Stimulated activated CD4-positive, alpha-beta T cell treated with anti-CD3 and anti-CD28 coated beads, TNF-alpha, amount 100 ng/mL, for 48 hours (primary cell): ENCODE measurements around the gene IL9R.
"Not testable (repeated sequence)": the region's sequence is repeated elsewhere in the genome, so short reads cannot be mapped to it uniquely, and the experiment has no call there.

Experiments used
- DNase-seq, 3 donors: peaks; one replicate each; pipeline ENCODE4 v3.0.0-alpha.2; 2020; ENCODE audit warnings: low read depth in 3 of 3

Gene IL9R

DNA sequence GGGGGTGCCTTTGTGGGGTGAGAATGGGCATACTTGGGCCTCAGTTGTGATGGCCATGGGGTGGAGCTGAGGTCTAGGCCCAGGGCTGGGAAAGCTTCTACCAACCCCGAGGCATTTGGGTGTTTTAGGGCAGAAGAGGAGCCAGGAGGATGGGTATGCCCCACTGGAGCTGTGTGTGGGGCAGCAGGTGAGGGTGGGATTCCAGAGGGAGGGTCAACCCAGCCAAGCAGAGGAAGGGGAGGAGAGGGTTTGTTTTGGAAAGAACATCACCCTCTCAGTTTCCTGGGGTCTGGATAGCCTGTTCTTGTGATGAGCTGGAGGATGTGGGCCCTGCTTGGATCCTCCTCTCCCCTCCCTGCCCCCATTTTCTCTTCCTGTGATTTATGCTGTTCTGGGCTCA lies 620 bp downstream of the IL9R start:
- no peak for DNase-seq

DNA sequence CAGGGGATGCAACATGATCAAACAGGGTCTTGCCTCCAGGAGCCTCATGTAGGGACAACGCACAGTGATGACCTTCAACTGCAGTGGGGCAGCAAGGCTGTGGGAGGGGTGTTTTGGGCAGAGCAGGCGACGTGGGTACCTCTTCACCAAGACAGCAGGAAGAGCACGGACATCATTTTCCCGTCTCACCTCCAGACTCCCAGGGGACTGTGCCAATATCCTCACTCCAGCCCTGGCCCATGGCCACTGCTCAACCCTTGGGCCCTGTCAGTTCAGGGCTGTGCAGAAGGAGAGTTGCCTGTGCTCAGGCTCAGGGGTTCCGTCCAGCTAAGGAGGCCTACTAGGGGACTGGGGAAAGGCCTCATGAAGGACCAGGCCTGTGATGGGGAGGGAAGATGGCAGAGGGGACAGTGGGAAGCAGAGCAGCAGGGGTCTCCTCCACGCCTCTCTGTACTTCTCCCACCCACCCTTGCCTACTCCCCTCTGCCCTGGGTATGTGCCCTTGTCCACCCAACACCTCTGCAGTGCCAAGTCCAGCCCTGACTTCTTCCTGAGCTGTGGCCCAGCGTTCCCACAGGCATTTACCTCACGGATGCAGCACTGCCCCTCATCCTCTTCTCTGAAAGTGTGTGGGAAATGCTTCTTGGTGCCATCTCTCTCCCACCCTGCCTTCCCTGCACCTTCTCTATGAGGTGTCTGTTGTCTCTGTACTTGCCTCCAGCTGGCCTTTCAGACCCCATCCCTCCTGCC lies 1.4 kb downstream of the IL9R start:
- no peak for DNase-seq

DNA sequence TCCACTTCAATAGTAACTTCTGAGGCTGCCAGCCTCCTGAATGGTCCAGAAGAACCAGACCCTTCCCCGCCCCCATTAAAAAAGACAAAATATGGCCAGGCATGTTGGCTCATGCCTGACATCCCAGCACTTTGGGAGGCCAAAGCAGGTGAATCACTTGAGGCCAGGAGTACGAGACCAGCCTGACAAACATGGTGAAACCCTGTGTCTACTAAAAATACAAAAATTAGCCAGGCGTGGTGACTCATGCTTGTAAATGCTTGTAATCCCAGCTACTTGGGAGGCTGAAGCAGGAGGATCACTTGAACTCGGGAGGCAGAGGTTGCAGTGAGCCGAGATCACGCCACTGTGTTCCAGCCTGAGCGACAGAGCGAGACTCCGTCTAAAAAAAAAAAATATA lies 2.3 kb downstream of the IL9R start:
- DNase-seq, result not testable (repeated sequence)

DNA sequence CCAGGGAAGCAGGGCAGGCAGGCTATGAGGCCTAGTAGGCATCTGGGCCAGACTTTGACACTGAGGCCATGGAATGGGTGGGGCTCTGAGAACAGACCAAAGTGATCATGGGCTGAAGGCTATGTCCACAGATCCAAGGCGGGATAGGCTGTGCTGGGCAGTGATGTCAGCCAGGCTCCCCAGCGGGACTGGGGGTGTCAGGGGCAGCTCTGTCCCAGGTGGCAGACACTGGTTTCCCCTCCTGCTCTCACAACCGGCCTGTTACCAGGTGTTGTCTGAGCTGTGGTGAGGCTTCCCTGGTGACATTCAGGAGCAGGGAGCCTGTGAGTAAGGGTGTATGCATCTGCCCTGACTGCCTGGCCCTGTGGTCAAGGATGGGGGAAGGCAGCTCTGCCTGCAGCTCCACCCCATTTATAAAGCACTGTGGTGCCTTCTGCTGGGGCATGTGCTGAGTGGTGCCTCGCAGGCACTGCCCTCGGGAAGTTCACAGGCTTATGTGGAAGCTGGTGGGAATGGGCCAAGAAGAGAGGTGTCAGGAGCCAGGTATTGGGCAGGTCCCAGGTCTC lies 2.9 kb downstream of the IL9R start:
- DNase-seq, result no peak

DNA sequence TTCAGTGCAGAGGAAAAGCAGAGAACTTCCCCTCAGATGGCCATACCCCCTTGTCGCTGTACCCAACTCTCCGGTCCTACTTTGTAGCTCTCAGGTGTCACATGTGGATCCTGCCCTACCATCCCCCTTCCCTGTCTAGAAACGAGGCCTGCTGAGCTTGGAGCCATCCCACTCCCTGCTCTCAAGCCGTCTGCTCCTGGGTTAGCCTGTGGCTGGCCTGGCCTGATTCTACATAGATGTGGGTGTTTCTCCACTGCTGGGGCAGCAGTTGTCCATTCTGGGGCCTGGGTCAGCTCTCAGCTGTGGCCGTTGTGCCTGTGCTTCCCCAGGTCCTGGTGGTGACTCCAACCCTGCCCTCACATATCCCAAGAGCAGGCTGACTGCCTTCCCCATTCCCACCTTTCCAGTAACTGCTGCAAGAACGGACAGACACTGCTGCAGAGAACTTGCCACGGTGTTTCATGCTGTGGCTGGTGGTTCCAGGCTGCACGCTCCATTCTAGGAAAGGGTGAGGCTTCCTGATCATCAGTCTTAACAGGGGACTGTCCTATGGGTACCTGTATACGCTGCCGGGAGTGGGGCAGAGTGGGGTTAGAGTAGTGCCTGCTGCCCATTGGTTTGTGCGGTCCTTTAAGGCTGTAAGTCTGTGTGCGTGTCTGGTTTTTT lies 3.6 kb downstream of the IL9R start:
- no peak for DNase-seq

DNA sequence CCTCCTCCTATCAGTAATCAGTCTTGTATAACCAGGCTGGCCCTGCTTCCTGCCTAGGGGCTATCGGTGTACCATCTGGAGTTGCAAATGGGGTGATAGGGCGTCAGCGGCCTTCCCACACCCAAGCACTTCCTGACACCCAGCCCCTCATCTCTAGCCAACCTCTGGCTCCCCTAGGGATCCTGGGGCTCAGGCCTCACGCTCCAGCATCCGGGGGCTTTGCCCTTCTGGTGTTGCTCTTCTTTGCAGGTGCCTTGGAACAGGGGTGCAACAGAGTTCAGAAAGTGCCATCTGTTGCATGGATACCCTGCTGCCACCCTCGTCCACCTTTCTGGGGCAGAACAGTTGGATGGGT lies 4.1 kb downstream of the IL9R start:
- no peak for DNase-seq

DNA sequence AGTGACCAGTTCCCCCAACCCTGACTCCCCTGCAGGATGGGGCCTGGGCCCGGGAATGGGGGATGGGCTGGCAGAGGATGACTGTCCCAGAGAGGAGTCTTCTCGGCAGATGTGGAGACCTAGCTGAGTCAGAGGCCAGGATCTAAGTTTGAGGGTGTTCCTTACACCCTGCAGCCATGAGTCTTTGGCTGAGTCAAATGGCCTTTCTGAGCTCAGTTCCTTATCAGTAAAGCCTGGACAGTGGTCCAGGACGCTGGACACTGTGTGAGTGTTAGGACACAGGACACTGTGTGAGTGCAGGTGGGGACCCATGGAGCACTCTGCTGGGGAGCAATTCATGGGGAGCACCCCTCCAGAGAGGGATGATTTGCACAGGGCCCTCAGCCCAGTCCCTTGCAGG lies 5.0 kb downstream of the IL9R start:
- DNase-seq, result no peak

DNA sequence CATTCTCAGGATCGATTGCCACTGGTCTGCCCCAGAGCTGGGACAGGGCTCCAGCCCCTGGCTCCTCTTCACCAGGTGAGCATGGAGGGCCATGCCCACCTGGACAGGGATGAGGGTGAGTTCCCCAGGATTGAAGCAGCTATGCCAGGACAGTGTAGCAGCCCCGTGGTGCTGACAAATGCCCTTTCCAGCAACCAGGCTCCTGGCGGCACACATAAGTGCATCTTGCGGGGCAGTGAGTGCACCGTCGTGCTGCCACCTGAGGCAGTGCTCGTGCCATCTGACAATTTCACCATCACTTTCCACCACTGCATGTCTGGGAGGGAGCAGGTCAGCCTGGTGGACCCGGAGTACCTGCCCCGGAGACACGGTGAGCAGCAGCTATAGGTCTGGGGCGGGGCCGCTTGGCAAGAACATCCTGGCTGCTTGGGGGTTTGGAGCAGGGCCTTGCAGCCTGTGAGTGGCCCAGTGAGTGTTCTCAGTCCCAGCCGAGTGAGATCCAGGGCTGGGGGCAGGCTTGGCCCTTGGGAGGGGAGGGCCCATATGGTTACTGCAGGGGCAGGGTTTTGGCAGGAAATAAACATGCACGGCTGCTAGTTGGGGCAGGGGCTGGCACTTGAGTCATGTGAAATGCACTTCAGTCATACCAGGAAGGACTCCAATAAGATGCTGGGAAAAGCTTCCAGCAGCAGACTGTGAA lies 6.1 kb downstream of the IL9R start:
- no peak for DNase-seq

DNA sequence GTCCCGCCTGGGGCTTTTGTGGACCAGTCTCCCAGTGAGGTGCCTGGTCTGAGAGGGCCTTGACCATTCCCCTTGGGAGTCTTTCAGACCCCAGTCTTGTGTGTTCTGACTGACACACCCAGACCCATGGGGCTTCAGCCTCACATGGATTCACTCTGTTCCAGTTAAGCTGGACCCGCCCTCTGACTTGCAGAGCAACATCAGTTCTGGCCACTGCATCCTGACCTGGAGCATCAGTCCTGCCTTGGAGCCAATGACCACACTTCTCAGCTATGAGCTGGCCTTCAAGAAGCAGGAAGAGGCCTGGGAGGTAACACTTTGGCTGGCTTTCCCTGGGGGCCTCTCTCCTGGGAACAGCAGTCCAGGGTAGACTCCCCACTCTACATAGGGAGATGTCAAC lies 6.8 kb downstream of the IL9R start:
- DNase-seq, result no peak

DNA sequence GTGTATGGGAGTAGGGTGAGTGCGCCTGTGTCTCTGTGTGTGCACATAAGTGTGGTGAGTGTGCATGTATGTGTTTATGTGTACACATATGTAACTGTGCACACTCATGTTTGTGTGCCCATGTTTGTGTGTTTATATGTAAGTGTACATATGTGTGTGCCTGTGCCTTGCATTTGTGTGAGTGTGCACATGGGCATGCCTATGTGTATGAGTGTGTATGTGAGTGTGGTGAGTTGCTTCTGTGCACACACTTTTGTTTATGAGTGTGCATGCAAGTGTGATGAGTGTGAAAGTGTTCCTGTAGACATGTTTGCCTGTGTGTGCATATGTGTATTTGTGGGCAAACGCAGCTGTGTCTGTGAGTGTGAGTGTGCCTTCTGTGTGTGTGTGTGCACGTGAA lies 7.2 kb downstream of the IL9R start:
- DNase-seq, result no peak

DNA sequence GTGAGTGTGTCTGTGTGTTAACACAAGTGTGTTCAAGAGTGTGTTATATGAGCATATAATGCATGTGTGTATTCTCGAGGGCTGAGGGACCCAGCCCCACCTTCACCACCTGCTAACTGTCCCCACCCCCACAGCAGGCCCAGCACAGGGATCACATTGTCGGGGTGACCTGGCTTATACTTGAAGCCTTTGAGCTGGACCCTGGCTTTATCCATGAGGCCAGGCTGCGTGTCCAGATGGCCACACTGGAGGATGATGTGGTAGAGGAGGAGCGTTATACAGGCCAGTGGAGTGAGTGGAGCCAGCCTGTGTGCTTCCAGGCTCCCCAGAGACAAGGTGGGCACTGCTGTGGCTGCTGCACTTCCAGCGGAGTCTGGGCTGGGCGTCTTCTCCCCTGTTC lies 7.6 kb downstream of the IL9R start:
- DNase-seq, result no peak

DNA sequence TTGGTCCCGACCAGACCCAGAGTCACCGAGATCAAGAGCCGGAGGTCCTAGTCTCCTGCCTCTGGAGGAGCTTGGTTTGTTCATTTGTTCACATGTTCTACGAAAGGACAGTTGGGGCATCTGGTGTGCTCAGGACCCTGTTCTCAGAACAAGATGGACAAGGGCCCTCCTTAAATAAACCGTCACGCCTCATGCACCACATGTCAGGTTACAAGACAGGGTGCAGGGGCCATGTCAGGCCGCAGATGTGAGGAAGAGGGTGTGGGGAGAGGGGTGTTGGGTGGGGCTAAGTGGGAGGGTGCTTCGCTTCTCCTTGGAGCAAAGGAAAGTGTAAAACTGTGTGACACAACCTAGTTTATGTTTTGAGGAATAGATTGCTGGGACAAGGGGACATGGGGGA lies 9.0 kb downstream of the IL9R start:
- not testable (repeated sequence) for DNase-seq

DNA sequence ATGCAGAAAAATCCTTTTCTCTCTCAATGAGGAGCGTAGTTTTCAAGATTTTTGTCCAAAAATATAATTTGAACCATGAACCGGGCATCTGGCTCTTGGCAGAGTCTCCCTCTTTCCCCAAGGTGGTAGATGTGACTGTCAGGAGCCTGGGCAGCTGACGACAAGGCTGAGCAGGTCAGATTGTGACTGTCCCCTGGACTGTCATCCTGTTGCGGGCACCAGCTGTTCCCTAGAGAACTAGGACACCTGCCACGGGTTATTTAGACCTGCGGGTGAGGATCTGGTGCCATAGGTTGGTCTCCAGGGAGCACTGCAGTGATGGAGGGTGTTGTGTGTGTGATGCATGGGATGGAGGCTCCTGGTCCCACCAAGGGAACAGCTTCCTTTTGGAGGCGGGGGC lies 10.9 kb downstream of the IL9R start:
- not testable (repeated sequence) for DNase-seq

DNA sequence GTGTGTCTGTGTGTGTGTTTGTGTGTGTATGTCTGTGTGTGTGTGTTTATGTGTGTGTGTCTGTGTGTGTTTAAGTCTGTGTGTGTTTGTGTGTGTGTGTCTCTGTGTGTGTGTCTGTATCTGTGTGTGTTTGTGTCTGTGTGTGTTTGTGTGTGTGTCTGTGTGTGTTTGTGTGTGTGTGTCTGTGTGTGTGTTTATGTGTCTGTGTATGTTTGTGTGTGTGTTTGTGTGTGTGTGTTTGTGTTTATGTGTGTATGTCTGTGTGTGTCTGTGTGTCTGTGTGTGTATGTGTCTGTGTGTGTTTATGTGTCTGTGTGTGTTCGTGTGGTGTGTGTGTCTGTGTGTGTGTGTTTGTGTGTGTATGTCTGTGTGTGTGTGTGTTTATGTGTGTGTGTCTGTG lies 11.4 kb downstream of the IL9R start:
- no peak for DNase-seq

DNA sequence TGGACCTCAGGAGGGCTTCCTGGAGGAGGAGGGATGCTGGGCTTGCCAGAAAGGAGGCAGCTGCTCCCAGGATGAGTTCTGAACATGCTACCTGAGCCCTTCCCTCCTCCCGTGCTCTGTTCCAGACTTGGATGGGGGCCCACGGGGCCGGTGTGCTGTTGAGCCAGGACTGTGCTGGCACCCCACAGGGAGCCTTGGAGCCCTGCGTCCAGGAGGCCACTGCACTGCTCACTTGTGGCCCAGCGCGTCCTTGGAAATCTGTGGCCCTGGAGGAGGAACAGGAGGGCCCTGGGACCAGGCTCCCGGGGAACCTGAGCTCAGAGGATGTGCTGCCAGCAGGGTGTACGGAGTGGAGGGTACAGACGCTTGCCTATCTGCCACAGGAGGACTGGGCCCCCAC lies 12.2 kb downstream of the IL9R start:
- DNase-seq, result not testable (repeated sequence)

DNA sequence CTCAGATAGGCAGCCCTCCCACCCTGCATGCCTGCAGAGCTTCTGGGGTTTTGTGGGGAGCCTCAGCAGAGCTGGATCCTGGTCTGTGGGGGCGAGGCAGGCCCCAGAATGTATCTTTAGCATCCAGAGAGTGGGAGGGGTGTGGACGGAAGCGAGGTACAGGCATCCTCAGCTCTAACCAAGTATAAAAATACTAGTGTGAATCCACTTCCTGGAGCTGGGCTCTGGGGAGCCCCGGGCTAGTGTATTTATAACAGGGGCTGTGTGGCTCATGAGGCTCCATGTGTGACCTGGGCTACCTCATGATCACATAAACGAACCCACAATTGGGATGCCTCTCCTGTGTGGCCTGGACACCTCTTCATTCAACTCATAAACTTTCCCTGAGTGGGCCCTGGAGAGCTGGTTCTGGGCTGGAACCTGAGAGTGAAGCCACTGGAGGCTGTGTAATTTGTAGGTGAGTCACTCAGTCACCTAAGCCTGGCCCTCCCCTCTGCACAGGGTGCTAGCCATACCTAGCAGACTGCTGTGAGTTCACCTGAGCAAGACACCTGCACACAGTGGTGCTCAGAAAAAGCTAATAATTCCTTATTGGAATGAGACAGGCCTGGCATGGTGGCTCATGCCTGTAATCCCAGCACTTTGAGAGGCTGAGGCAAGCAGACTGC lies 15.9 kb downstream of the IL9R start:
- DNase-seq, result not testable (repeated sequence)

DNA sequence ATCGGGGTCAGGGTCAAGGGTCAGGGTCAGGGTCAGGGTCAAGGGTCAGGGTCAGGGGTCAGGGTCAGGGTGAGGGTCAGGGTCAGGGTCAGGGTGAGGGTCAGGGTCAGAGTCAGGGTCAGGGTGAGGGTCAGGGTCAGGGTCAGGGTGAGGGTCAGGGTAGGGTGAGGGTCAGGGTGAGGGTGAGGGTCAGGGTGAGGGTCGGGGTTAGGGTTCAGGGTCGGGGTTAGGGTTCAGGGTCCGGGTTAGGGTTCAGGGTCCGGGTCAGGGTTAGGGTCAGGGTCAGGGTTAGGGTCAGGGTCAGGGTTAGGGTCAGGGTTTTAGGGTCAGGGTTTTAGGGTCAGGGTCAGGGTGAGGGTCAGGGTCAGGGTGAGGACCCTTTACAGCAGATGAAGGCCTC lies 22.4 kb downstream of the IL9R start:
- DNase-seq, result not testable (repeated sequence)

DNA sequence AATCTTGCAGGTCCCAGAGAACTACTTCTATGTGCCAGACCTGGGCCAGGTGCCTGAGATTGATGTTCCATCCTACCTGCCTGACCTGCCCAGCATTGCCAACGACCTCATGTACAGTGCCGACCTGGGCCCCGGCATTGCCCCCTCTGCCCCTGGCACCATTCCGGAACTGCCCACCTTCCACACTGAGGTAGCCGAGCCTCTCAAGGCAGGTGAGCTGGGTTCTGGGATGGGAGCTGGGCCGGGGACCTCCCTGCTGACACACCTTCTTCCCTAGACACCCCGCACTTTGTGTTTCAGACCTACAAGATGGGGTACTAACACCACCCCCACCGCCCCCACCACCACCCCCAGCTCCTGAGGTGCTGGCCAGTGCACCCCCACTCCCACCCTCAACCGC lies 25.5 kb downstream of the IL9R start:
- DNase-seq, result not testable (repeated sequence)

DNA sequence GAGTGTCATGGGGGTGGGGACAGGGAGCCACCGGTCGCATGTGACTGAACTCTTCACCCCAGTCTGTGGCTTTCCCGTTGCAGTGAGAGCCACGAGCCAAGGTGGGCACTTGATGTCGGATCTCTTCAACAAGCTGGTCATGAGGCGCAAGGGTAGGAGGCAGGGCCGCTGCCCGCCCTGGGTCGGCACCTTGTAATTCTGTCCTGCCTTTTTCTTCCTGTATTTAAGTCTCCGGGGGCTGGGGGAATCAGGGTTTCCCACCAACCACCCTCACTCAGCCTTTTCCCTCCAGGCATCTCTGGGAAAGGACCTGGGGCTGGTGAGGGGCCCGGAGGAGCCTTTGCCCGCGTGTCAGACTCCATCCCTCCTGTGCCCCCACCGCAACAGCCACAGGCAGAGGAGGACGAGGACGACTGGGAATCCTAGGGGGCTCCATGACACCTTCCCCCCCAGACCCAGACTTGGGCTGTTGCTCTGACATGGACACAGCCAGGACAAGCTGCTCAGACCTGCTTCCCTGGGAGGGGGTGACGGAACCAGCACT lies 27.5 kb downstream of the IL9R start:
- DNase-seq, result not testable (repeated sequence)

DNA sequence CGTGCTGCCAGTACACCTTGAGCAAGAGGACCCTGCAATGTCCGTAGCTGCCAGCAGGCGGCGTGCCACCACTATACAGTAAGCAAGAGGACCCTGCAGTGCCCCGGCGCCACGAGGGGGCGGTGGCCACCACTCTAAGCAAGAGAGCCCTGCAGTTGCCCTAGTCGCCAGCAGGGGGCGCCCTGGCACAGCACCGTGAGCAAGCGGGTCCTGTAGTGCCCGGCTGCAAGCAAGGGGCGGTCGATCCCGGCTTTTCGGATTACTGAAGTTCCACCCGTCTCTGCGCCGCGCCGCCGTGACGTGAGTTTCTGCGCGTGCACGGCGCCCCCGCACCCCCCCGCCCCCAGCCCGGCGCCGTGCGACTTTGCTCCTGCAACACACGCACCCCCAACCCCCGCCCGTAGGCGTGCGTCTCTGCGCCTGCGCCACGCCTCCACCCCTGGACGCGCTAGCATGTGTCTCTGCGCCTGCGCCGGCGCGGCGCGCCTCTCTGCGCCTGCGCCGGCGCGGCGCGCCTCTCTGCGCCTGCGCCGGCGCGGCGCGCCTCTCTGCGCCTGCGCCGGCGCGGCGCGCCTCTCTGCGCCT lies 31.2 kb downstream of the IL9R start:
- DNase-seq, result not testable (repeated sequence)

DNA sequence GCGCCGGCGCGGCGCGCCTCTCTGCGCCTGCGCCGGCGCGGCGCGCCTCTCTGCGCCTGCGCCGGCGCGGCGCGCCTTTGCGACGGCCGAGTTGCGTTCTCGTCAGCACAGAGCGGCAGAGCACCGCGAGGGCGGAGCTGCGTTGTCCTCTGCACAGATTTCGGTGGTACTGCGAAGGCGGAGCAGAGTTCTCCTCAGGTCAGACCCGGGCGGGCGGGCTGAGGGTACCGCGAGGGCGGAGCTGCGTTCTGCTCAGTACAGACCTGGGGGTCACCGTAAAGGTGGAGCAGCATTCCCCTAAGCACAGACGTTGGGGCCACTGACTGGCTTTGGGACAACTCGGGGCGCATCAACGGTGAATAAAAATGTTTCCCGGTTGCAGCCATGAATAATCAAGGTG lies 31.8 kb downstream of the IL9R start:
- not testable (repeated sequence) for DNase-seq
